LNCAP (cell line): ENCODE measurements around the gene PRPF31.

Experiments used
- CTCF ChIP-seq: fragments of 450-650 bp; IDR thresholded peaks from 2 replicates; pipeline ENCODE4 v1.5.1; 2017; ENCODE audit warnings: mild to moderate bottlenecking

Gene PRPF31

GRCh38 chr19:54094426-54095000, 21.0 kb upstream of the PRPF31 start:
- TF ChIP-seq CTCF = no peak

- TF ChIP-seq CTCF = no peak
Observed at GRCh38 chr19:54095136-54095858, 20.3 kb upstream of the PRPF31 start.

GRCh38 chr19:54096617-54097106, 18.9 kb upstream of the PRPF31 start:
- no peak for TF ChIP-seq CTCF

- TF ChIP-seq CTCF = no peak
Observed at GRCh38 chr19:54099190-54099902, 16.2 kb upstream of the PRPF31 start.

GRCh38 chr19:54100561-54100960, 15.0 kb upstream of the PRPF31 start, which contains the start of gene OSCAR:
Gene OSCAR (minus strand): TSS chr19:54100803. CDS start chr19:54100792, 11 bp downstream.
- no peak for TF ChIP-seq CTCF

GRCh38 chr19:54102421-54103169, 13.0 kb upstream of the PRPF31 start, which contains the start of gene NDUFA3:
Gene NDUFA3 (plus strand): TSS chr19:54102855. CDS start chr19:54102879, 24 bp downstream.
- no peak for TF ChIP-seq CTCF
